Measurements from ENCODE around the gene UNC93A. TPM values are rescaled to one million over a fixed set of nuclear protein-coding genes. Genes with fewer than 3 reads are reported as not detected.

The UNC93A gene
- total and polyA plus RNA-seq, 2 experiments from 2014 or later, result 38.8 to 66.6 TPM

- Histone ChIP-seq H3K4me1 (ENCODE audit: insufficient read depth) (peaks cover 28% of the 10 kb centered on the region), H3K9me2 (replicated peaks; ENCODE audit: insufficient read depth) (no peaks in the 10 kb centered on the region), H3K9me3 (ENCODE audit: low read depth) (no peaks in the 10 kb centered on the region), H3K4me3 (no peak overlapping the region), H3K79me2 (no peaks in the 10 kb centered on the region), H3K27ac (no peak overlapping the region), H3K27me3 (no peaks in the 10 kb centered on the region), H4K20me1 (ENCODE audit: insufficient read depth, poor library complexity, severe bottlenecking) (no peaks in the 10 kb centered on the region), H3K4me2 (no peak overlapping the region), H2AFZ (no peak overlapping the region), H3K36me3 (replicated peaks; ENCODE audit: insufficient read depth, low read depth) (no peaks in the 10 kb centered on the region)
- TF ChIP-seq EZH2phosphoT487 (IDR thresholded peaks at IDR 0.05; ENCODE audit: low read depth, severe bottlenecking, unreplicated experiment), result no peak
- no peak for TF ChIP-seq EZH2 (IDR thresholded peaks at IDR 0.05; ENCODE audit: borderline replicate concordance)
- TF ChIP-seq CTCF (IDR thresholded peaks at IDR 0.05; ENCODE audit: poor library complexity), result no peak
- no peak for DNase-seq (ENCODE audit: low spot score)
- WGBS (ENCODE audit: low lambda C conversion rate, missing lambda C conversion rate), result 96% methylated on average over 13 of the region's 13 CpGs
Measured at GRCh38 chr6:167293590-167294091, 2.5 kb downstream of the UNC93A start.

GRCh38 chr6:167294241-167294640 is 3.1 kb downstream of the UNC93A start:
- H3K9me3 ChIP-seq (ENCODE audit: low read depth), result no peaks in the 10 kb centered on the region
- H3K27ac ChIP-seq, result no peak overlapping the region
- no peak overlapping the region for H3K4me3 ChIP-seq
- H3K4me2 ChIP-seq, result no peak overlapping the region
- no peaks in the 10 kb centered on the region for H3K79me2 ChIP-seq
- no peaks in the 10 kb centered on the region for H3K36me3 ChIP-seq (replicated peaks; ENCODE audit: insufficient read depth, low read depth)
- H2AFZ ChIP-seq, result no peak overlapping the region
- H4K20me1 ChIP-seq (ENCODE audit: insufficient read depth, poor library complexity, severe bottlenecking), result no peaks in the 10 kb centered on the region
- TF ChIP-seq EZH2 (IDR thresholded peaks at IDR 0.05; ENCODE audit: borderline replicate concordance) (no peak), CTCF (IDR thresholded peaks at IDR 0.05; ENCODE audit: poor library complexity) (no peak)
- no peak for DNase-seq (ENCODE audit: low spot score)
- 98% methylated on average over 12 of the region's 12 CpGs for WGBS (ENCODE audit: low lambda C conversion rate, missing lambda C conversion rate)
- no peaks in the 10 kb centered on the region for H3K27me3 ChIP-seq
- H3K4me1 ChIP-seq (ENCODE audit: insufficient read depth), result peaks cover 22% of the 10 kb centered on the region
- no peaks in the 10 kb centered on the region for H3K9me2 ChIP-seq (replicated peaks; ENCODE audit: insufficient read depth)

- H3K4me3 ChIP-seq, result no peak overlapping the region
- no peak overlapping the region for H3K27ac ChIP-seq
- no peaks in the 10 kb centered on the region for H3K27me3 ChIP-seq
- peaks cover 20% of the 10 kb centered on the region for H3K4me1 ChIP-seq (ENCODE audit: insufficient read depth)
- H4K20me1 ChIP-seq (ENCODE audit: insufficient read depth, poor library complexity, severe bottlenecking), result no peaks in the 10 kb centered on the region
- no peaks in the 10 kb centered on the region for H3K9me3 ChIP-seq (ENCODE audit: low read depth)
- H3K9me2 ChIP-seq (replicated peaks; ENCODE audit: insufficient read depth), result no peaks in the 10 kb centered on the region
- 95% methylated on average over 27 of the region's 38 CpGs for WGBS (ENCODE audit: low lambda C conversion rate, missing lambda C conversion rate)
- TF ChIP-seq CTCF (IDR thresholded peaks at IDR 0.05; ENCODE audit: poor library complexity), result no peak
- no peaks in the 10 kb centered on the region for H3K79me2 ChIP-seq
- DNase-seq (ENCODE audit: low spot score), result no peak
- no peak overlapping the region for H2AFZ ChIP-seq
- H3K4me2 ChIP-seq, result no peak overlapping the region
- H3K36me3 ChIP-seq (replicated peaks; ENCODE audit: insufficient read depth, low read depth), result no peaks in the 10 kb centered on the region
Measured at GRCh38 chr6:167294651-167295494, 3.8 kb downstream of the UNC93A start.

All from hepatocyte (in vitro differentiated cells).